HepG2 (cell line): Measurements from ENCODE around the gene CCR9. TPM values are rescaled to one million over a fixed set of nuclear protein-coding genes. Genes with fewer than 3 reads are reported as not detected.

Experiments used
- ETV6 ChIP-seq: sonication (generic); formaldehyde crosslinking; conservative IDR thresholded peaks from 2 replicates; pipeline ENCODE4 v1.4.0; 2020; ENCODE audit warnings: missing genetic modification reagents
- FOXP1 ChIP-seq, 2 experiments: fragments of 450-650 bp in 1 of 2; IDR thresholded peaks; 2 replicates each; pipeline ENCODE4 v1.6.1; 2017 to 2018; ENCODE audit warnings: antibody characterized with exemption in 1 of 2
- GPBP1L1 ChIP-seq: sonication (generic); formaldehyde crosslinking; IDR thresholded peaks from 2 replicates; pipeline ENCODE4 v1.5.0; 2020; ENCODE audit warnings: mild to moderate bottlenecking, missing genetic modification reagents
- GZF1 ChIP-seq: sonication (generic); formaldehyde crosslinking; IDR thresholded peaks from 2 replicates; pipeline ENCODE4 v1.5.1; 2020; ENCODE audit warnings: mild to moderate bottlenecking, missing genetic modification reagents
- JUND ChIP-seq: sonication (generic); formaldehyde crosslinking; IDR thresholded peaks from 2 replicates; pipeline ENCODE4 v1.8.0; 2022; ENCODE audit warnings: mild to moderate bottlenecking, missing genetic modification reagents
- KDM2A ChIP-seq: sonication (generic); formaldehyde crosslinking; IDR thresholded peaks from 2 replicates; pipeline ENCODE4 v1.4.0; 2020; ENCODE audit warnings: low read depth, missing genetic modification reagents, borderline replicate concordance
- MIER3 ChIP-seq: IDR thresholded peaks from 2 replicates; pipeline ENCODE4 v1.6.1; 2016; ENCODE audit warnings: missing compliant biosample characterization, borderline replicate concordance
- MXD1 ChIP-seq: sonication (generic); formaldehyde crosslinking; IDR thresholded peaks from 2 replicates; pipeline ENCODE4 v1.4.0; 2020; ENCODE audit warnings: mild to moderate bottlenecking, missing genetic modification reagents
- NFAT5 ChIP-seq: sonication (generic); formaldehyde crosslinking; IDR thresholded peaks from 2 replicates; pipeline ENCODE4 v1.4.0; 2020; ENCODE audit warnings: missing genetic modification reagents
- PLRG1 ChIP-seq: fragments of 450-650 bp; conservative IDR thresholded peaks from 2 replicates; pipeline ENCODE4 v1.6.1; 2016
- REXO4 ChIP-seq: sonication (generic); formaldehyde crosslinking; IDR thresholded peaks from 2 replicates; pipeline ENCODE4 v1.8.0; 2022; ENCODE audit warnings: missing genetic modification reagents, mild to moderate bottlenecking, borderline replicate concordance
- SOX5 ChIP-seq: IDR thresholded peaks from 2 replicates; pipeline ENCODE4 v1.6.1; 2016; ENCODE audit warnings: borderline replicate concordance
- ZFP91 ChIP-seq: sonication (generic); formaldehyde crosslinking; IDR thresholded peaks from 2 replicates; pipeline ENCODE4 v1.9.0; 2022; ENCODE audit warnings: missing genetic modification reagents, mild to moderate bottlenecking, borderline replicate concordance
- ZFX ChIP-seq: sonication (generic); formaldehyde crosslinking; IDR thresholded peaks from 2 replicates; pipeline ENCODE4 v1.4.0; 2020; ENCODE audit warnings: mild to moderate bottlenecking, low read depth, missing genetic modification reagents, moderate library complexity
- ZNF264 ChIP-seq: sonication (generic); formaldehyde crosslinking; IDR thresholded peaks from 2 replicates; pipeline ENCODE4 v1.4.0; 2020; ENCODE audit warnings: missing genetic modification reagents
- ZNF512 ChIP-seq: sonication (generic); formaldehyde crosslinking; IDR thresholded peaks from 2 replicates; pipeline ENCODE4 v1.4.0; 2020; ENCODE audit warnings: mild to moderate bottlenecking, missing genetic modification reagents
- ZNF816 ChIP-seq: sonication (generic); formaldehyde crosslinking; IDR thresholded peaks from 2 replicates; pipeline ENCODE4 v1.8.0; 2022; ENCODE audit warnings: missing genetic modification reagents, mild to moderate bottlenecking, borderline replicate concordance
- ZNF878 ChIP-seq: sonication (generic); formaldehyde crosslinking; IDR thresholded peaks from 2 replicates; pipeline ENCODE4 v1.8.1; 2023; ENCODE audit warnings: mild to moderate bottlenecking, missing genetic modification reagents, moderate library complexity
- polyA plus RNA-seq, 8 experiments: library from polyadenylated mRNA; depleted of rRNA in 3 of 8; stranded (reverse) in 7 of 8; unstranded in 1 of 8; fragments of >200 nt; fragmentation: Illumina TruSeq in 4 of 8; extraction: Trizol in 4 of 8; gene quantifications; 2 replicates each; pipeline versions ENCODE4 v1.2.1 to v1.2.3, GENCODE V29; 2011 to 2016; ENCODE audit warnings: low read depth in 4 of 8, missing spikeins in 1 of 8, mixed read lengths in 1 of 8; ENCODE audit not compliant: insufficient read depth in 1 of 8
- total RNA-seq, 5 experiments: library from RNA; depleted of rRNA; stranded (reverse); fragments of >200 nt; fragmentation: Illumina TruSeq; extraction: Trizol; gene quantifications; 2 replicates each; pipeline ENCODE4 v1.2.3, GENCODE V29; 2016; ENCODE audit warnings: low read depth in 1 of 5

Gene CCR9
- total and polyA plus RNA-seq, 2 of the 13 experiments (the other 11 are each of a cell fraction or from before 2014, with no cell fraction given) = not detected

- no peak for TF ChIP-seq GPBP1L1 (CRISPR knock-in tag)
- TF ChIP-seq FOXP1 (IDR thresholded peaks at IDR 0.05) = no peak
- no peak; the same call in 1 of the 2 replicates for TF ChIP-seq FOXP1 (CRISPR knock-in tag; IDR thresholded peaks at IDR 0.05)
- TF ChIP-seq MIER3 (CRISPR knock-in tag) = no peak; the same call in 1 of the 2 replicates
- TF ChIP-seq ZNF816 = no peak
- no peak for TF ChIP-seq ZNF512 (CRISPR knock-in tag)
- TF ChIP-seq SOX5 = no peak
- TF ChIP-seq MXD1 (CRISPR knock-in tag) = peak; percentile 89
- TF ChIP-seq GZF1 (CRISPR knock-in tag) = no peak
- TF ChIP-seq REXO4 (CRISPR knock-in tag) = no peak
- peak; percentile 53; the same call in 1 of the 2 replicates for TF ChIP-seq KDM2A (CRISPR knock-in tag)
- no peak for TF ChIP-seq ETV6
- TF ChIP-seq ZFX (CRISPR knock-in tag) = peak; percentile 84
- TF ChIP-seq ZNF878 (CRISPR knock-in tag) = no peak; the same call in 1 of the 2 replicates
- TF ChIP-seq NFAT5 = peak; percentile 70; the same call in 1 of the 2 replicates
- no peak for TF ChIP-seq JUND
- no peak for TF ChIP-seq PLRG1
- no peak; the same call in 1 of the 2 replicates for TF ChIP-seq ZNF264 (CRISPR knock-in tag)
- peak; percentile 74 for TF ChIP-seq ZFP91 (CRISPR knock-in tag)
These were observed 44.4 kb upstream of the CCR9 start, which contains the start of gene LZTFL1 (continued) for GRCh38 chr3:45841757-45842491.
